ENCODE data around the gene LPIN1. TPM values are rescaled to one million over a fixed set of nuclear protein-coding genes. Genes with fewer than 3 reads are reported as not detected.

The LPIN1 gene
- total RNA-seq, 2 donors from 2014 or later: 15.0 to 47.5 TPM

DNA sequence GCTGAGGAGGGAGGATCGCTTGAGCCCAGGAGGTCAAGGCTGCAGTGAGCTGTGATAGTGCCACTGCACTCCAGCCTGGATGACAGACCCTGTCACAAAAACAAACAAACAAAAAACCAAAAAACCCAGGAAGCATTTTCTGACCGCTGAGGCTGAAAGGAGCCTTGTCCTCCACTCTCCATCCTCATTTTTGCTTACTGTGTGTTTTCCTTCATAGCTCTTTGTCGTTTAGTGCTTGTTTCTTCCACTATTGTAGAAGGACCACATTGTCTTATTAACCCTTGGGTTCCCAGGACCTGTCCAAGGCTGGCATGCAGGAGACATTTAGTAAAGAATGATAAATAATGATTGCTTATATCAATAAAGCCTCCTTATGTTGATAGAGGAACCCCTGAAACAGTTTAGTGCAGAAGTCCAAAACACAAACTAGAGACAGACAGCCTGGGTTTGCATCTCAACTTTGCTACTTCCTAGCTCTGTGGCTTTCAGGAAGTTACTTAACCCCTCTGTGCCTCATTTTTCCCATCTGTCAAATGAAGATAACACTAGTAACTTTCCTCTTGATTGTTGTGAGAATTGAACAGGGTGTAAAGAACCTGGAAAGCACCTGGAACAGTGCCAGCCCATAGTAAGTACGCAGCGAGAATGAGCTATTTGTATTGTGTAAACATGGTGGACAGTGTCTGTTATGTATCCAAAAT, 126.0 kb downstream of the LPIN1 start:
- H3K36me3 ChIP-seq (replicated peaks in 1 of 2; ENCODE audit: insufficient read depth in 1 of 2, low read depth in 2 of 2): no peaks in the 10 kb centered on the region
- intact Hi-C loops (cut with DNase I): no loop called here
- no peaks in the 10 kb centered on the region for H3K27me3 ChIP-seq
- no peak overlapping the region for H3K4me3 ChIP-seq
- peaks cover 9% of the 10 kb centered on the region for H3K4me1 ChIP-seq
- WGBS, 2 donors: 32 to 42% methylated on average over 5 of the region's 5 CpGs
- DNase-seq (peak; percentile 27 to 52 (median 44)), ATAC-seq (no peak)
- TF ChIP-seq, protein P1, sequence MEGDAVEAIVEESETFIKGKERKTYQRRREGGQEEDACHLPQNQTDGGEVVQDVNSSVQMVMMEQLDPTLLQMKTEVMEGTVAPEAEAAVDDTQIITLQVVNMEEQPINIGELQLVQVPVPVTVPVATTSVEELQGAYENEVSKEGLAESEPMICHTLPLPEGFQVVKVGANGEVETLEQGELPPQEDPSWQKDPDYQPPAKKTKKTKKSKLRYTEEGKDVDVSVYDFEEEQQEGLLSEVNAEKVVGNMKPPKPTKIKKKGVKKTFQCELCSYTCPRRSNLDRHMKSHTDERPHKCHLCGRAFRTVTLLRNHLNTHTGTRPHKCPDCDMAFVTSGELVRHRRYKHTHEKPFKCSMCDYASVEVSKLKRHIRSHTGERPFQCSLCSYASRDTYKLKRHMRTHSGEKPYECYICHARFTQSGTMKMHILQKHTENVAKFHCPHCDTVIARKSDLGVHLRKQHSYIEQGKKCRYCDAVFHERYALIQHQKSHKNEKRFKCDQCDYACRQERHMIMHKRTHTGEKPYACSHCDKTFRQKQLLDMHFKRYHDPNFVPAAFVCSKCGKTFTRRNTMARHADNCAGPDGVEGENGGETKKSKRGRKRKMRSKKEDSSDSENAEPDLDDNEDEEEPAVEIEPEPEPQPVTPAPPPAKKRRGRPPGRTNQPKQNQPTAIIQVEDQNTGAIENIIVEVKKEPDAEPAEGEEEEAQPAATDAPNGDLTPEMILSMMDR (IDR thresholded peaks at IDR 0.05): no peak
- TF ChIP-seq POLR2A (IDR thresholded peaks at IDR 0.05): no peak
- H3K27ac ChIP-seq: no peak overlapping the region
- H3K9me3 ChIP-seq: no peaks in the 10 kb centered on the region

DNA sequence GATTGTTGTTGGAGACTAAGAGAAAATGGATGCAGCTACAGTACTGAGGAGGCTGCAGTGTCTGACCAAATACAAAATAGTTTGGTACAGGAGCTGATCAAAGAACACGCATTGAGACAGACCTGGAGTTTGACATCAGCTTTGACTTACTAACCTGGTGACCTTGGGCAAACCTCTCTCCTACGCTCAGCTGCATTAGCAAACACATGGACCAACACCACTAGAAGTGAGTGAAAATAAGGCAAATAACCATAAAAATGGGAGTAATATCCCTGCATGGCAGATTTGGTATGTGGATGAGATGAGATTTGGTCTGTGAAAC, 126.5 kb downstream of the LPIN1 start:
- Histone ChIP-seq H3K27me3 (no peaks in the 10 kb centered on the region), H3K4me3 (no peak overlapping the region), H3K27ac (no peak overlapping the region), H3K36me3 (replicated peaks in 1 of 2; ENCODE audit: insufficient read depth in 1 of 2, low read depth in 2 of 2) (no peaks in the 10 kb centered on the region), H3K4me1 (peaks cover 9% of the 10 kb centered on the region), H3K9me3 (no peaks in the 10 kb centered on the region)
- no peak for DNase-seq
- ATAC-seq: no peak
- intact Hi-C loops (cut with DNase I): no loop called here
- TF ChIP-seq, protein P1 (IDR thresholded peaks at IDR 0.05): no peak
- no peak for TF ChIP-seq POLR2A (IDR thresholded peaks at IDR 0.05)
- 19% methylated on average over 2 of the region's 2 CpGs for WGBS, 2 donors

DNA sequence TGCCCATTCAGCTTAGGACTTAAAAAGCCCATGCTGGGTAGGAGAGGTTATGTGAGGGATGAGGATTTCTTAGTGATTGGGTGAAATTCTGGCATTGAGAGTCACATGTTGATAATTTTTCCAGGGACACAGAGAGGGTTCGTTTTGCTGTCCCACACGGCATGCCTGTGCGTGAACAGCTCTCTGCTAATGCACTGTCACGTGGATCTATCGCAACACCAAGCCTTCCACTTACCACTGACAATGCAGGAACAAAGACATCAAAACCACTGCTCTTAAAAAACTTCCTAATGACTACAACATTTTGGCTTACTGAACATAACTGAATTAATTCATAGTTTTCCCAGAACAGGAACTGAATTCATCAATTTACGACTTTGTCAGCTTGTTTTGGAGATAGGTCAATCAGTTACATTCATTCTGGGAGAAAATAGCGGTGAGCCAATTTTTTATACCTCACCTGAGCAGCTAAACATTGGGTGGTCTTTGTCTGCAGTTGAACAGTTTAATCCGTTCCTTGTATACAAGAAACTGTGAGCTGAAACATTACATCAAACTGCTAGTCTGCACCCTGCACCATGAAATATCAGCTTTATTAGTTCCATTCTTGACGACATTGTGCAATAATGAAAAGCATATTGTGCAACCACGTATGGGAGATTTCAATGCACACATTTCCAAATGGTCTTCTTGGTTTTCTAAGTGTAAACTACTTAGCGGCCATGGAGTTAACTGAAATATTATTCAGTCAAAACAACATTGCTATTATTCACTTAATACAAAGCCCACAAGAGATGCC, 127.1 kb downstream of the LPIN1 start:
- ATAC-seq (no peak), DNase-seq (peak in 1 of 4 donors; percentile 20)
- WGBS, 2 donors: 56 to 82% methylated on average over 11 of the region's 11 CpGs
- Histone ChIP-seq H3K4me3 (no peak overlapping the region), H3K36me3 (replicated peaks in 1 of 2; ENCODE audit: insufficient read depth in 1 of 2, low read depth in 2 of 2) (no peaks in the 10 kb centered on the region), H3K4me1 (peaks cover 9% of the 10 kb centered on the region), H3K27ac (no peak overlapping the region), H3K9me3 (no peaks in the 10 kb centered on the region), H3K27me3 (no peaks in the 10 kb centered on the region)
- intact Hi-C loops (cut with DNase I): no loop called here
- TF ChIP-seq, protein P1 (IDR thresholded peaks at IDR 0.05): no peak
- no peak for TF ChIP-seq POLR2A (IDR thresholded peaks at IDR 0.05)

DNA sequence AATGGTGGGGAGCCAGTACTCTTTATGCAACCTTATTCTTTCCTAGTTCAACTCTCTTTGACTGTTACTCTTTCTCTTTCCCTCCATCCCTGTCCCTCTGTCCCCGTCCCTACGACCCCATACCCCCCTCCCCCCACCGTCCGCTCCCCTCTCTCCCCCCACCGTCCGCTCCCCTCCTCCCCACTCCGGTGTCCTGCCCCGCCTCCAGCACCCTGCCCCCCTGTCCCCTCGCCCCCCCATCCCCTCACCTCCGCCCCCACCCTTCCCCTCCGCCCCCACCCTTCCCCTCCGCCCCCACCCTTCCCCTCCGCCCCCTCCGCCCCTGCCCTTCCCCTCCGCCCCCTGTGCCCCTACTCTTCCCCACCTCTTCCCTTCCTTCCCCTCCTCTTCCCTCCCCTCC, 128.4 kb downstream of the LPIN1 start:
- no peaks in the 10 kb centered on the region for H3K9me3 ChIP-seq
- no peak overlapping the region for H3K27ac ChIP-seq
- ATAC-seq: no peak
- intact Hi-C loops (cut with DNase I): no loop called here
- WGBS, 2 donors: 63 to 74% methylated on average over 4 to 11 of the region's 15 CpGs
- TF ChIP-seq, protein P1 (IDR thresholded peaks at IDR 0.05): no peak
- no peak for TF ChIP-seq POLR2A (IDR thresholded peaks at IDR 0.05)
- no peaks in the 10 kb centered on the region for H3K27me3 ChIP-seq
- DNase-seq: no peak
- H3K4me3 ChIP-seq: no peak overlapping the region
- no peaks in the 10 kb centered on the region for H3K36me3 ChIP-seq (replicated peaks in 1 of 2; ENCODE audit: insufficient read depth in 1 of 2, low read depth in 2 of 2)
- H3K4me1 ChIP-seq: peaks cover 9% of the 10 kb centered on the region
